Uterus (tissue), 2 donors: ENCODE measurements around the gene KCNN3.

ENCODE experiments used
- POLR2A ChIP-seq, 2 donors: fragments of 450-650 bp; IDR thresholded peaks; one replicate each; pipeline ENCODE4 v1.6.1; 2016; ENCODE audit warnings: antibody characterized with exemption in 2 of 2, mild to moderate bottlenecking in 1 of 2, moderate library complexity in 1 of 2
- TF ChIP-seq, protein P1 (sequence below), 4 experiments: fragments of 200-600 bp in 2 of 4; fragments of 450-650 bp in 2 of 4; sonication (generic) in 2 of 4; IDR thresholded peaks; one replicate each; pipeline ENCODE4 v1.5.1; 2016 to 2019; ENCODE audit warnings: antibody characterized with exemption in 4 of 4, mild to moderate bottlenecking in 2 of 4, moderate library complexity in 1 of 4

- no peak for TF ChIP-seq POLR2A (IDR thresholded peaks at IDR 0.05)
- TF ChIP-seq, protein P1, sequence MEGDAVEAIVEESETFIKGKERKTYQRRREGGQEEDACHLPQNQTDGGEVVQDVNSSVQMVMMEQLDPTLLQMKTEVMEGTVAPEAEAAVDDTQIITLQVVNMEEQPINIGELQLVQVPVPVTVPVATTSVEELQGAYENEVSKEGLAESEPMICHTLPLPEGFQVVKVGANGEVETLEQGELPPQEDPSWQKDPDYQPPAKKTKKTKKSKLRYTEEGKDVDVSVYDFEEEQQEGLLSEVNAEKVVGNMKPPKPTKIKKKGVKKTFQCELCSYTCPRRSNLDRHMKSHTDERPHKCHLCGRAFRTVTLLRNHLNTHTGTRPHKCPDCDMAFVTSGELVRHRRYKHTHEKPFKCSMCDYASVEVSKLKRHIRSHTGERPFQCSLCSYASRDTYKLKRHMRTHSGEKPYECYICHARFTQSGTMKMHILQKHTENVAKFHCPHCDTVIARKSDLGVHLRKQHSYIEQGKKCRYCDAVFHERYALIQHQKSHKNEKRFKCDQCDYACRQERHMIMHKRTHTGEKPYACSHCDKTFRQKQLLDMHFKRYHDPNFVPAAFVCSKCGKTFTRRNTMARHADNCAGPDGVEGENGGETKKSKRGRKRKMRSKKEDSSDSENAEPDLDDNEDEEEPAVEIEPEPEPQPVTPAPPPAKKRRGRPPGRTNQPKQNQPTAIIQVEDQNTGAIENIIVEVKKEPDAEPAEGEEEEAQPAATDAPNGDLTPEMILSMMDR (IDR thresholded peaks at IDR 0.05), result no peak
Observed at GRCh38 chr1:154726443-154726842, 143.6 kb downstream of the KCNN3 start.
